Measurements from ENCODE around the gene LARGE2. TPM values are rescaled to one million over a fixed set of nuclear protein-coding genes. Genes with fewer than 3 reads are reported as not detected.

Gene LARGE2
- total and polyA plus RNA-seq, 4 donors, result 2.4 to 18.4 (median 14.5) TPM

GRCh38 chr11:45934580-45935318 is 12.3 kb downstream of the LARGE2 start:
- H3K9ac ChIP-seq (ENCODE audit: insufficient read depth in 1 of 2, low read length in 2 of 2), result no peak overlapping the region
- H3K27me3 ChIP-seq (ENCODE audit: control insufficient read depth in 3 of 3, insufficient read depth in 3 of 3, low read length in 2 of 3), result no peaks in the 10 kb centered on the region
- TF ChIP-seq CTCF (IDR thresholded peaks at IDR 0.05; ENCODE audit: control extremely low read depth, extremely low read depth), result no peak
- no peak overlapping the region for H3K27ac ChIP-seq (ENCODE audit: low read depth in 1 of 2, low read length in 1 of 2)
- peaks cover 0 to 6% (median 0%) of the 10 kb centered on the region in 5 donors for H3K4me1 ChIP-seq (ENCODE audit: control insufficient read depth in 5 of 5, insufficient read depth in 5 of 5, low read length in 5 of 5)
- DNase-seq (no peak), ATAC-seq (ENCODE audit: insufficient read depth, low FRiP score) (no peak)
- H3K9me3 ChIP-seq (ENCODE audit: control insufficient read depth in 4 of 4, insufficient read depth in 3 of 4, low read length in 3 of 4), result no peaks in the 10 kb centered on the region
- peaks cover 6 to 39% (median 13%) of the 10 kb centered on the region in 4 donors for H3K36me3 ChIP-seq (ENCODE audit: control insufficient read depth in 4 of 4, insufficient read depth in 4 of 4, low read length in 4 of 4)
- H3K4me3 ChIP-seq, result no peak overlapping the region
- 89 to 92% methylated on average over 12 of the region's 12 CpGs for WGBS, 2 donors

GRCh38 chr11:45935349-45936064 is 13.1 kb downstream of the LARGE2 start:
- H3K4me1 ChIP-seq (ENCODE audit: control insufficient read depth in 5 of 5, insufficient read depth in 5 of 5, low read length in 5 of 5), result peaks cover 0 to 1% (median 0%) of the 10 kb centered on the region in 5 donors
- H3K9ac ChIP-seq (ENCODE audit: insufficient read depth in 1 of 2, low read length in 2 of 2), result no peak overlapping the region
- WGBS, 2 donors, result 90% methylated on average over 8 of the region's 8 CpGs
- TF ChIP-seq CTCF (IDR thresholded peaks at IDR 0.05; ENCODE audit: control extremely low read depth, extremely low read depth), result no peak
- no peak overlapping the region for H3K27ac ChIP-seq (ENCODE audit: low read depth in 1 of 2, low read length in 1 of 2)
- no peaks in the 10 kb centered on the region for H3K27me3 ChIP-seq (ENCODE audit: control insufficient read depth in 3 of 3, insufficient read depth in 3 of 3, low read length in 2 of 3)
- no peak for DNase-seq
- H3K36me3 ChIP-seq (ENCODE audit: control insufficient read depth in 4 of 4, insufficient read depth in 4 of 4, low read length in 4 of 4), result peaks cover 6 to 39% (median 13%) of the 10 kb centered on the region in 4 donors
- H3K4me3 ChIP-seq, result no peak overlapping the region
- H3K9me3 ChIP-seq (ENCODE audit: control insufficient read depth in 4 of 4, insufficient read depth in 3 of 4, low read length in 3 of 4), result no peaks in the 10 kb centered on the region
- ATAC-seq (ENCODE audit: insufficient read depth, low FRiP score), result no peak

- 94 to 96% methylated on average over 4 of the region's 4 CpGs for WGBS, 2 donors
- Histone ChIP-seq H3K9me3 (ENCODE audit: control insufficient read depth in 4 of 4, insufficient read depth in 3 of 4, low read length in 3 of 4) (no peaks in the 10 kb centered on the region), H3K4me1 (ENCODE audit: control insufficient read depth in 5 of 5, insufficient read depth in 5 of 5, low read length in 5 of 5) (no peaks in the 10 kb centered on the region), H3K27ac (ENCODE audit: low read depth in 1 of 2, low read length in 1 of 2) (no peak overlapping the region), H3K36me3 (ENCODE audit: control insufficient read depth in 4 of 4, insufficient read depth in 4 of 4, low read length in 4 of 4) (peaks cover 6 to 38% (median 13%) of the 10 kb centered on the region in 4 donors), H3K27me3 (ENCODE audit: control insufficient read depth in 3 of 3, insufficient read depth in 3 of 3, low read length in 2 of 3) (no peaks in the 10 kb centered on the region), H3K4me3 (no peak overlapping the region), H3K9ac (ENCODE audit: insufficient read depth in 1 of 2, low read length in 2 of 2) (no peak overlapping the region)
- no peak for TF ChIP-seq CTCF (IDR thresholded peaks at IDR 0.05; ENCODE audit: control extremely low read depth, extremely low read depth)
- no peak for DNase-seq
- no peak for ATAC-seq (ENCODE audit: insufficient read depth, low FRiP score)
Measured at GRCh38 chr11:45936511-45937054, 14.1 kb downstream of the LARGE2 start.

All from lung (tissue), 12 donors.